H9 (cell line): ENCODE data around the gene METTL8. TPM values are rescaled to one million over a fixed set of nuclear protein-coding genes. Genes with fewer than 3 reads are reported as not detected.

Source experiments
- DNase-seq: peaks from one replicate; pipeline ENCODE4 v3.0.0-alpha.2; 2017
- H2AFZ ChIP-seq: one replicate; pipeline ENCODE4 v1.6.1; 2013; ENCODE audit warnings: mild to moderate bottlenecking, low read length, control low read depth, moderate library complexity
- H2AK5ac ChIP-seq: 2 replicates; pipeline ENCODE4 v1.6.1; 2013; ENCODE audit warnings: low read length, control low read depth, mixed read lengths; ENCODE audit not compliant: insufficient read length
- H2BK120ac ChIP-seq: one replicate; pipeline ENCODE4 v1.6.1; 2013; ENCODE audit warnings: low read depth, mild to moderate bottlenecking, low read length, control low read depth, inconsistent platforms; ENCODE audit not compliant: poor library complexity, severe bottlenecking
- H2BK12ac ChIP-seq: 2 replicates; pipeline ENCODE4 v1.6.1; 2013; ENCODE audit warnings: low read length, control low read depth, mixed read lengths, low read depth; ENCODE audit not compliant: insufficient read length
- H2BK15ac ChIP-seq: 2 replicates; pipeline ENCODE4 v1.6.1; 2013; ENCODE audit warnings: low read depth, low read length, control low read depth
- H2BK20ac ChIP-seq: one replicate; pipeline ENCODE4 v1.6.1; 2013; ENCODE audit warnings: low read depth, mild to moderate bottlenecking, low read length, control low read depth, inconsistent platforms; ENCODE audit not compliant: poor library complexity, severe bottlenecking
- H2BK5ac ChIP-seq: 2 replicates; pipeline ENCODE4 v1.6.1; 2013; ENCODE audit warnings: low read length, control low read depth, mixed read lengths; ENCODE audit not compliant: insufficient read length
- H3K14ac ChIP-seq: 2 replicates; pipeline ENCODE4 v1.6.1; 2013; ENCODE audit warnings: low read length, control low read depth; ENCODE audit not compliant: insufficient read depth
- H3K18ac ChIP-seq: 2 replicates; pipeline ENCODE4 v1.6.1; 2013; ENCODE audit warnings: low read depth, mild to moderate bottlenecking, mixed read lengths, low read length, control low read depth; ENCODE audit not compliant: insufficient read length
- H3K23ac ChIP-seq: 2 replicates; pipeline ENCODE4 v1.6.1; 2013; ENCODE audit warnings: low read length, control low read depth, mixed read lengths, low read depth; ENCODE audit not compliant: insufficient read length
- H3K23me2 ChIP-seq: 2 replicates; pipeline ENCODE4 v1.6.1; 2013; ENCODE audit warnings: low read depth, mild to moderate bottlenecking, mixed read lengths, low read length, control low read depth; ENCODE audit not compliant: insufficient read length, poor library complexity, severe bottlenecking
- H3K27ac ChIP-seq: 2 replicates; pipeline ENCODE4 v1.5.1; 2013; ENCODE audit warnings: low read length, control low read depth, mixed read lengths, low read depth; ENCODE audit not compliant: insufficient read length
- H3K27me3 ChIP-seq: 2 replicates; pipeline ENCODE4 v1.6.1; 2013; ENCODE audit warnings: low read length, control low read depth, inconsistent platforms; ENCODE audit not compliant: insufficient read depth
- H3K4ac ChIP-seq: 2 replicates; pipeline ENCODE4 v1.6.1; 2013; ENCODE audit warnings: low read depth, mild to moderate bottlenecking, control low read depth, inconsistent platforms, low read length, moderate library complexity
- H3K4me1 ChIP-seq: 2 replicates; pipeline ENCODE4 v1.6.1; 2013; ENCODE audit warnings: low read length, control low read depth, inconsistent platforms; ENCODE audit not compliant: insufficient read depth
- H3K4me2 ChIP-seq: 2 replicates; pipeline ENCODE4 v1.6.1; 2013; ENCODE audit warnings: low read length, control low read depth, mixed read lengths; ENCODE audit not compliant: insufficient read length, insufficient read depth
- H3K56ac ChIP-seq: 2 replicates; pipeline ENCODE4 v1.6.1; 2013; ENCODE audit warnings: low read depth, mild to moderate bottlenecking, mixed read lengths, low read length, control low read depth; ENCODE audit not compliant: insufficient read length
- H3K79me1 ChIP-seq: 2 replicates; pipeline ENCODE4 v1.6.1; 2013; ENCODE audit warnings: low read depth, mild to moderate bottlenecking, moderate library complexity, low read length, control low read depth, inconsistent platforms; ENCODE audit not compliant: insufficient read depth, poor library complexity, severe bottlenecking
- H3K79me2 ChIP-seq: 2 replicates; pipeline ENCODE4 v1.6.1; 2013; ENCODE audit warnings: low read length, control low read depth, inconsistent platforms; ENCODE audit not compliant: insufficient read depth
- H3K9ac ChIP-seq: 2 replicates; pipeline ENCODE4 v1.6.1; 2013; ENCODE audit warnings: low read length, control low read depth, mixed read lengths; ENCODE audit not compliant: insufficient read length; ENCODE audit errors: extremely low read depth
- H3K9me3 ChIP-seq: one replicate; pipeline ENCODE4 v1.6.1; 2013; ENCODE audit warnings: low read depth, low read length, inconsistent platforms; ENCODE audit not compliant: control insufficient read depth
- H3T11ph ChIP-seq: one replicate; pipeline ENCODE4 v1.6.1; 2013; ENCODE audit warnings: mild to moderate bottlenecking, low read length, control low read depth, inconsistent platforms
- H4K20me1 ChIP-seq: one replicate; pipeline ENCODE4 v1.6.1; 2013; ENCODE audit not compliant: control insufficient read depth, insufficient read length, insufficient read depth
- H4K5ac ChIP-seq: 2 replicates; pipeline ENCODE4 v1.6.1; 2013; ENCODE audit warnings: low read depth, mild to moderate bottlenecking, mixed read lengths, low read length, control low read depth; ENCODE audit not compliant: insufficient read length
- H4K8ac ChIP-seq: replicated peaks from 2 replicates; pipeline ENCODE4 v1.6.1; 2013; ENCODE audit warnings: low read length, control low read depth, mixed read lengths, low read depth; ENCODE audit not compliant: insufficient read length
- H4K91ac ChIP-seq: 2 replicates; pipeline ENCODE4 v1.6.1; 2013; ENCODE audit warnings: low read depth, mild to moderate bottlenecking, moderate library complexity, mixed read lengths, low read length, control low read depth; ENCODE audit not compliant: insufficient read length
- H3K27ac Mint-ChIP-seq, 3 experiments: 2 replicates in 2 of 3; 3 replicates in 1 of 3; pipeline ENCODE4 v1.8.0; 2020 to 2021; ENCODE audit warnings: mixed read lengths in 3 of 3, mild to moderate bottlenecking in 1 of 3, moderate library complexity in 1 of 3
- H3K27me3 Mint-ChIP-seq: 2 replicates; pipeline ENCODE4 v1.8.0; 2021; ENCODE audit warnings: low read depth, mild to moderate bottlenecking, moderate library complexity, mixed read lengths
- H3K36me3 Mint-ChIP-seq, 3 experiments: 2 replicates in 2 of 3; 3 replicates in 1 of 3; pipeline ENCODE4 v1.8.0; 2020 to 2021; ENCODE audit warnings: low read depth in 3 of 3, mixed read lengths in 3 of 3; ENCODE audit not compliant: insufficient read depth in 1 of 3
- H3K4me1 Mint-ChIP-seq, 2 experiments: 2 replicates each; pipeline ENCODE4 v1.8.0; 2020; ENCODE audit warnings: mixed read lengths in 2 of 2
- H3K4me3 Mint-ChIP-seq, 2 experiments: 2 replicates in 1 of 2; 3 replicates in 1 of 2; pipeline ENCODE4 v1.8.0; 2020 to 2021; ENCODE audit warnings: mild to moderate bottlenecking in 2 of 2, mixed read lengths in 2 of 2, moderate library complexity in 1 of 2
- H3K9me3 Mint-ChIP-seq, 2 experiments: 2 replicates in 1 of 2; 3 replicates in 1 of 2; pipeline ENCODE4 v1.8.0; 2020; ENCODE audit warnings: mild to moderate bottlenecking in 2 of 2, mixed read lengths in 2 of 2, moderate library complexity in 1 of 2
- WGBS: extraction: QIAGEN DNeasy Blood & Tissue Kit; methylation state at CpG from one replicate; pipeline ENCODE4 v1.1.7; 2013; ENCODE audit warnings: missing lambda C conversion rate, low lambda C conversion rate, mixed read lengths; ENCODE audit not compliant: insufficient read length; ENCODE audit errors: extremely low coverage; 5-methylcytosine and 5-hydroxymethylcytosine counted together
- total RNA-seq: library from RNA; stranded (reverse); gene quantifications from 2 replicates; pipeline ENCODE4 v1.2.1, GENCODE V29; 2021
- TF ChIP-seq, protein P1 (sequence below): fragments of 200-600 bp; sonication (generic); conservative IDR thresholded peaks from 3 replicates; pipeline ENCODE4 v1.8.0; 2021; ENCODE audit warnings: antibody characterized with exemption, mild to moderate bottlenecking

METTL8 gene
- total RNA-seq, 1 experiment from 2014 or later, result 40.9 TPM

DNA sequence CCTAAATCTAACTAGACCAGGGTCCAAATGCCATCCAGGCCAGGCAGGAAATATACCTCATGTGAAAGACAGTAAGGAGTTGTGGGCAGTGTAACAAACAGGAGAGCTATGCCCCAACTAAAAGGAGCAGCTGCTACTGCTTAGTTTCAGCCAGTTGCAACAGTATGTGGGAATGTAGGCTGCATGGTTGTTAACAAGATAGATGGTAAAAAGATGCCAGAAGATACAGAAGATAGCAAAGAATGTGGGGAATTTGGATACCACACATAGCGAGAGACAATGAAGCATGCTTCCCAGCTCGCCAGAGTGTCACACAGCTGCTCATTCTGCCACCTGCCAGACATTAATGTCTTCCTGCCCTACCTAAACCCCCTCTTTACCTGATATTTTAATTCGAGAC, 49.1 kb upstream of the METTL8 start:
- Mint-ChIP-seq H3K27me3 (no peaks in the 10 kb centered on the region), H3K4me3 (no peak overlapping the region), H3K36me3 (peaks cover 3 to 24% (median 11%) of the 10 kb centered on the region in 3 experiments; a peak in 5 of 7 replicates), H3K4me1 (peaks cover 14 to 23% of the 10 kb centered on the region in 2 experiments), H3K9me3 (no peaks in the 10 kb centered on the region), H3K27ac (peak overlapping the region in 1 of 3 experiments; percentile 64; a peak in 2 of 7 replicates)
- Histone ChIP-seq H2BK120ac (no peak overlapping the region), H3K23me2 (no peaks in the 10 kb centered on the region), H3K27ac (peak overlapping the region; percentile 71), H2AFZ (no peak overlapping the region), H3K9me3 (no peaks in the 10 kb centered on the region), H3K14ac (no peak overlapping the region), H3K79me2 (no peaks in the 10 kb centered on the region), H2BK15ac (no peak overlapping the region; the same call in 1 of the 2 replicates), H3K23ac (no peak overlapping the region), H2BK5ac (peak overlapping the region; percentile 38), H4K8ac (no peak overlapping the region), H3K4ac (no peak overlapping the region), H4K20me1 (no peaks in the 10 kb centered on the region), H3K4me1 (peaks cover 6% of the 10 kb centered on the region; the same call in 1 of the 2 replicates), H4K5ac (no peak overlapping the region), H3T11ph (no peak overlapping the region), H3K79me1 (no peaks in the 10 kb centered on the region), H2BK12ac (no peak overlapping the region), H3K56ac (no peak overlapping the region), H3K27me3 (no peaks in the 10 kb centered on the region), H3K4me2 (peak overlapping the region; percentile 32), H4K91ac (no peak overlapping the region), H3K9ac (peak overlapping the region; percentile 26), H3K18ac (peak overlapping the region; percentile 50), H2BK20ac (no peak overlapping the region), H2AK5ac (no peak overlapping the region)
- TF ChIP-seq, protein P1, sequence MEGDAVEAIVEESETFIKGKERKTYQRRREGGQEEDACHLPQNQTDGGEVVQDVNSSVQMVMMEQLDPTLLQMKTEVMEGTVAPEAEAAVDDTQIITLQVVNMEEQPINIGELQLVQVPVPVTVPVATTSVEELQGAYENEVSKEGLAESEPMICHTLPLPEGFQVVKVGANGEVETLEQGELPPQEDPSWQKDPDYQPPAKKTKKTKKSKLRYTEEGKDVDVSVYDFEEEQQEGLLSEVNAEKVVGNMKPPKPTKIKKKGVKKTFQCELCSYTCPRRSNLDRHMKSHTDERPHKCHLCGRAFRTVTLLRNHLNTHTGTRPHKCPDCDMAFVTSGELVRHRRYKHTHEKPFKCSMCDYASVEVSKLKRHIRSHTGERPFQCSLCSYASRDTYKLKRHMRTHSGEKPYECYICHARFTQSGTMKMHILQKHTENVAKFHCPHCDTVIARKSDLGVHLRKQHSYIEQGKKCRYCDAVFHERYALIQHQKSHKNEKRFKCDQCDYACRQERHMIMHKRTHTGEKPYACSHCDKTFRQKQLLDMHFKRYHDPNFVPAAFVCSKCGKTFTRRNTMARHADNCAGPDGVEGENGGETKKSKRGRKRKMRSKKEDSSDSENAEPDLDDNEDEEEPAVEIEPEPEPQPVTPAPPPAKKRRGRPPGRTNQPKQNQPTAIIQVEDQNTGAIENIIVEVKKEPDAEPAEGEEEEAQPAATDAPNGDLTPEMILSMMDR, result no peak
- WGBS, result no CpG with 5 or more reads among the region's 3 CpGs
- peak; percentile 45 for DNase-seq
